Panc1 (cell line): ENCODE results near the gene MAN2A2. TPM values are rescaled to one million over a fixed set of nuclear protein-coding genes. Genes with fewer than 3 reads are reported as not detected.

Experiments
- ATAC-seq: fragments of 200-7000 bp; cut with Tn5 transposase; 2 replicates; pipeline ENCODE4 v1.9.1; 2020; ENCODE audit warnings: mild to moderate bottlenecking, moderate library complexity
- BruUV-seq: library from RNA; stranded (reverse); fragments of 400-500 nt; replicated peaks from 2 replicates; lab custom pipeline; 2021; lab: Mats Ljungman, UMichigan
- CTCF ChIA-PET: fragments of 300-600 bp; sonication (Branson Sonifier 250); formaldehyde crosslinking; loops from one replicate; lab custom pipeline; 2022; ENCODE audit warnings: antibody characterized with exemption; lab: Charles Lee
- POLR2A ChIA-PET: fragments of 300-600 bp; sonication (Branson Sonifier 250); formaldehyde crosslinking; loops from one replicate; lab custom pipeline; 2022; ENCODE audit warnings: antibody characterized with exemption; lab: Charles Lee
- DNase-seq: peaks from one replicate; pipeline ENCODE4 v3.0.0-alpha.2; 2010; ENCODE audit warnings: low read depth, low spot score
- H3K27ac ChIP-seq: 2 replicates; pipeline ENCODE4 v1.5.1; 2011; ENCODE audit warnings: mild to moderate bottlenecking, low read length, inconsistent platforms
- H3K27me3 ChIP-seq: fragments of 200-500 bp; sonication (Bioruptor generic); 2 replicates; pipeline ENCODE4 v1.6.0; 2014; ENCODE audit warnings: low read length, inconsistent platforms; ENCODE audit not compliant: control insufficient read depth, insufficient read depth
- H3K36me3 ChIP-seq: fragments of 200-500 bp; sonication (Bioruptor generic); 2 replicates; pipeline ENCODE4 v1.5.1; 2014; ENCODE audit warnings: inconsistent platforms, mild to moderate bottlenecking, low read length, moderate library complexity; ENCODE audit not compliant: control insufficient read depth, insufficient read depth
- H3K4me1 ChIP-seq: 2 replicates; pipeline ENCODE4 v1.5.1; 2011; ENCODE audit warnings: inconsistent platforms, mild to moderate bottlenecking, low read length, moderate library complexity; ENCODE audit not compliant: control insufficient read depth, insufficient read depth
- H3K4me3 ChIP-seq, 2 experiments: 2 replicates each; pipeline ENCODE4 v1.5.1; 2011 to 2012; ENCODE audit warnings: low read depth in 2 of 2, low read length in 2 of 2, mild to moderate bottlenecking in 2 of 2, inconsistent platforms in 1 of 2, moderate library complexity in 1 of 2
- H3K9me3 ChIP-seq: fragments of 200-500 bp; sonication (Bioruptor generic); 2 replicates; pipeline ENCODE4 v1.5.1; 2014; ENCODE audit warnings: low read depth, mild to moderate bottlenecking, inconsistent platforms, low read length, moderate library complexity; ENCODE audit not compliant: control insufficient read depth, insufficient read depth
- POLR2AphosphoS5 ChIP-seq: IDR thresholded peaks from 2 replicates; pipeline ENCODE4 v1.6.1; 2012; ENCODE audit warnings: mild to moderate bottlenecking, low read depth, low read length, moderate library complexity
- SIN3A ChIP-seq: IDR thresholded peaks from 2 replicates; pipeline ENCODE4 v1.6.1; 2012; ENCODE audit warnings: low read depth, mild to moderate bottlenecking, low read length, moderate library complexity, borderline replicate concordance; ENCODE audit not compliant: insufficient read depth
- TCF7L2 ChIP-seq: IDR thresholded peaks from 2 replicates; pipeline ENCODE4 v1.6.1; 2011; ENCODE audit warnings: mild to moderate bottlenecking, low read depth, low read length, inconsistent platforms
- in situ Hi-C: cut with HindIII; loops from 2 replicates; pipeline ENCODE4 v1.10.0; 2016; ENCODE audit warnings: low sequenced_read_pairs, low pct_unique_long_range_greater_than_20kb
- intact Hi-C: fragments of 100-400 bp; cut with micrococcal nuclease; formaldehyde crosslinking; loops from one replicate; pipeline ENCODE4 v1.10.0; 2022; ENCODE audit not compliant: unreplicated experiment
- total RNA-seq: library from RNA; stranded (reverse); gene quantifications from one replicate; pipeline ENCODE4 v1.2.1, GENCODE V29; 2021; ENCODE audit not compliant: unreplicated experiment
- TF ChIP-seq, protein P1 (sequence below): fragments of 450-650 bp; IDR thresholded peaks from 2 replicates; pipeline ENCODE4 v1.5.1; 2017; ENCODE audit warnings: mild to moderate bottlenecking
- TF ChIP-seq, protein P2 (sequence below), 2 experiments: IDR thresholded peaks; 2 replicates each; pipeline ENCODE4 v1.6.1; 2011 to 2012; ENCODE audit warnings: low read depth in 2 of 2, control low read depth in 1 of 2, low read length in 1 of 2, mild to moderate bottlenecking in 1 of 2, moderate library complexity in 1 of 2; ENCODE audit not compliant: insufficient read depth in 1 of 2

Gene MAN2A2
- total RNA-seq, 1 experiment from 2014 or later = 77.2 TPM

DNA sequence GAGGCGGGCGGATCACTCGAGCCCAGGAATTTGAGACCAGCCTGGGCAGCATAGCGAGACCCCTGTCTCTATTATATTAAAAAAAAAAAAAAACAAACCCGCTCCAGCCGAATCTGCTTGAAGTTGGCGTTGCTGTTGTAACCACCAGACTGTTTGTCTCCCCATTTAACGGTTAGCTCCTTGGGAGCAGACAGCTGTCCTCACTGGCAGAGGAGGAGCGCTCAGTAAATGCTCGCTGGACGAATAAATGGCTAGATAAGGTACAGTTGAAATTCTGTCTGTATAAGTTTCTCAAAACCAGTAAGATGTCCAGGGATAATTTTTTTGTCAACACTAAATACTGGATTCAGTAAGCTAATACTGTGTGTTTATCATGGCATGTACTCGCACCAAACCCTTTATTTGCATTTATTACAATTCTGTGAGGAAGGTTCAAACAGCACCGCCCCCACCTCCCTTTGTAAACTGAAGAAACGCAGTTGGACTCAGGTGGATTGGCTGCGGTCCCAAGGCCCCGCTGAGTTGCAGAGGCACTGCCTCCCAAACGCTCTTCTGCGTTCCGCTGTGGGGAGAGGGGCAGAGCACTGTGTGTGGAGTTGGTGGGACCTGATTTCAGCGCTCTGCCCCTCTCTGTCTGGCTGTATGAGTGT is 52.6 kb downstream of the MAN2A2 start:
- ChIA-PET POLR2A (interaction anchor here (0.6 kb wide), 1 partner anchor 21 kb away, joined by 3 read pairs; no protein-coding TSS in a partner anchor), CTCF (interaction anchor here (0.6 to 3.4 kb wide), 4 partner anchors 24 to 94 kb away, joined by 3 to 16 read pairs (median 5); partner anchors contain the start of gene HDDC3)
- BruUV-seq = no TSS peak
- peak overlapping the region; percentile 77 to 81 for H3K4me3 ChIP-seq
- no peaks in the 10 kb centered on the region for H3K27me3 ChIP-seq
- in situ Hi-C loops (no loop called here), intact Hi-C loops (loop anchor here (2.0 kb wide), 2 partner anchors 93 to 315 kb away; no protein-coding TSS in a partner anchor)
- peak overlapping the region; percentile 96 for H3K27ac ChIP-seq
- no peaks in the 10 kb centered on the region for H3K9me3 ChIP-seq
- H3K4me1 ChIP-seq = peaks cover 17% of the 10 kb centered on the region
- ATAC-seq = no peak
- TF ChIP-seq SIN3A (no peak), TCF7L2 (no peak), POLR2AphosphoS5 (no peak)
- TF ChIP-seq, protein P1, sequence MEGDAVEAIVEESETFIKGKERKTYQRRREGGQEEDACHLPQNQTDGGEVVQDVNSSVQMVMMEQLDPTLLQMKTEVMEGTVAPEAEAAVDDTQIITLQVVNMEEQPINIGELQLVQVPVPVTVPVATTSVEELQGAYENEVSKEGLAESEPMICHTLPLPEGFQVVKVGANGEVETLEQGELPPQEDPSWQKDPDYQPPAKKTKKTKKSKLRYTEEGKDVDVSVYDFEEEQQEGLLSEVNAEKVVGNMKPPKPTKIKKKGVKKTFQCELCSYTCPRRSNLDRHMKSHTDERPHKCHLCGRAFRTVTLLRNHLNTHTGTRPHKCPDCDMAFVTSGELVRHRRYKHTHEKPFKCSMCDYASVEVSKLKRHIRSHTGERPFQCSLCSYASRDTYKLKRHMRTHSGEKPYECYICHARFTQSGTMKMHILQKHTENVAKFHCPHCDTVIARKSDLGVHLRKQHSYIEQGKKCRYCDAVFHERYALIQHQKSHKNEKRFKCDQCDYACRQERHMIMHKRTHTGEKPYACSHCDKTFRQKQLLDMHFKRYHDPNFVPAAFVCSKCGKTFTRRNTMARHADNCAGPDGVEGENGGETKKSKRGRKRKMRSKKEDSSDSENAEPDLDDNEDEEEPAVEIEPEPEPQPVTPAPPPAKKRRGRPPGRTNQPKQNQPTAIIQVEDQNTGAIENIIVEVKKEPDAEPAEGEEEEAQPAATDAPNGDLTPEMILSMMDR = no peak
- TF ChIP-seq, protein P2, sequence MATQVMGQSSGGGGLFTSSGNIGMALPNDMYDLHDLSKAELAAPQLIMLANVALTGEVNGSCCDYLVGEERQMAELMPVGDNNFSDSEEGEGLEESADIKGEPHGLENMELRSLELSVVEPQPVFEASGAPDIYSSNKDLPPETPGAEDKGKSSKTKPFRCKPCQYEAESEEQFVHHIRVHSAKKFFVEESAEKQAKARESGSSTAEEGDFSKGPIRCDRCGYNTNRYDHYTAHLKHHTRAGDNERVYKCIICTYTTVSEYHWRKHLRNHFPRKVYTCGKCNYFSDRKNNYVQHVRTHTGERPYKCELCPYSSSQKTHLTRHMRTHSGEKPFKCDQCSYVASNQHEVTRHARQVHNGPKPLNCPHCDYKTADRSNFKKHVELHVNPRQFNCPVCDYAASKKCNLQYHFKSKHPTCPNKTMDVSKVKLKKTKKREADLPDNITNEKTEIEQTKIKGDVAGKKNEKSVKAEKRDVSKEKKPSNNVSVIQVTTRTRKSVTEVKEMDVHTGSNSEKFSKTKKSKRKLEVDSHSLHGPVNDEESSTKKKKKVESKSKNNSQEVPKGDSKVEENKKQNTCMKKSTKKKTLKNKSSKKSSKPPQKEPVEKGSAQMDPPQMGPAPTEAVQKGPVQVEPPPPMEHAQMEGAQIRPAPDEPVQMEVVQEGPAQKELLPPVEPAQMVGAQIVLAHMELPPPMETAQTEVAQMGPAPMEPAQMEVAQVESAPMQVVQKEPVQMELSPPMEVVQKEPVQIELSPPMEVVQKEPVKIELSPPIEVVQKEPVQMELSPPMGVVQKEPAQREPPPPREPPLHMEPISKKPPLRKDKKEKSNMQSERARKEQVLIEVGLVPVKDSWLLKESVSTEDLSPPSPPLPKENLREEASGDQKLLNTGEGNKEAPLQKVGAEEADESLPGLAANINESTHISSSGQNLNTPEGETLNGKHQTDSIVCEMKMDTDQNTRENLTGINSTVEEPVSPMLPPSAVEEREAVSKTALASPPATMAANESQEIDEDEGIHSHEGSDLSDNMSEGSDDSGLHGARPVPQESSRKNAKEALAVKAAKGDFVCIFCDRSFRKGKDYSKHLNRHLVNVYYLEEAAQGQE (IDR thresholded peaks at IDR 0.05; ENCODE audit: insufficient read depth in 1 of 2, low read depth in 2 of 2, low read length in 1 of 2) = no peak
- no peak for DNase-seq
- no peaks in the 10 kb centered on the region; the same call in 1 of the 2 replicates for H3K36me3 ChIP-seq

DNA sequence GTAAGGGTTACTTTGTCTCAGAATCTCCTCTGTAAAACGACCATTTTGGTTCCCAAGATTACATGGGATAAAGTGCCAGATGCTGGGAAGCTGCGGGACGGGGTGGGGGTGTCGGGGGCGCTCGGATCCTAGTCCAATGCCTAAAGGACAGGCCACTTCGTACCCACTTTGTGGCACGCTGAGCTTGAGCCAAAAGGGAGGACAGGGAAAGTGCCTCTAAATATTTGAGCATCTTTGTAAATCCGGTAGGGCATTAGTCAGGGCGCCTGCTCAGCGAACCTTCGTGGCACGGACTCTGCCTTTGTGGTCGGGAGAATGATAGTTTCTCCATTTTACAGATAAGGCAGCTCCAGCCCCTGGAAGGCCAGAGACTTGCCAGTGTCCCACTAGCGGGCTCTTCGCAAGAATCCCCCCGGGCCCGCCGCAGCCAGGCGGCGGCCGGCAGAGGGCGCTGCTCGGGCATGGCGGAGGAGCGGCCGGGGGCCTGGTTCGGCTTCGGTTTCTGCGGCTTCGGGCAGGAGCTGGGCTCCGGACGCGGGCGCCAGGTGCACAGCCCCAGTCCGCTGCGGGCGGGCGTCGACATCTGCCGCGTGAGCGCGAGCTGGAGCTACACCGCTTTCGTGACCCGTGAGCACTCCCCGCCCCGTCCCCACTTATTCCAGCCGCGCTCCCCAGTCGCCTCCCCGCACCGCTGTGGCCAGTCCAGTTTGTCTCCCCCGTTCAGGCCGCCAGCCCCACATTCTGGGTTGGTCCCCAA is 53.4 kb downstream of the MAN2A2 start:
- H3K27me3 ChIP-seq = no peaks in the 10 kb centered on the region
- POLR2A ChIA-PET = interaction anchor here (0.6 kb wide), 1 partner anchor 22 kb away, joined by 3 read pairs; no protein-coding TSS in a partner anchor
- ATAC-seq = peak; percentile 51
- H3K4me3 ChIP-seq = peak overlapping the region; percentile 77 to 81
- H3K9me3 ChIP-seq = no peaks in the 10 kb centered on the region
- intact Hi-C loops = loop anchor here (2.0 kb wide), 2 partner anchors 92 to 314 kb away; no protein-coding TSS in a partner anchor
- no TSS peak for BruUV-seq
- in situ Hi-C loops = no loop called here
- CTCF ChIA-PET = interaction anchor here (0.6 to 3.4 kb wide), 10 partner anchors 8 to 551 kb away, joined by 3 to 16 read pairs (median 5); partner anchors contain the start of gene HDDC3
- H3K27ac ChIP-seq = peak overlapping the region; percentile 96
- TF ChIP-seq, protein P2 (IDR thresholded peaks at IDR 0.05; ENCODE audit: insufficient read depth in 1 of 2, low read depth in 2 of 2, low read length in 1 of 2) = no peak
- TF ChIP-seq POLR2AphosphoS5 = no peak
- TF ChIP-seq TCF7L2 = no peak
- no peak for TF ChIP-seq SIN3A
- TF ChIP-seq, protein P1 = peak; percentile 99
- DNase-seq = no peak
- peaks cover 17% of the 10 kb centered on the region for H3K4me1 ChIP-seq
- no peaks in the 10 kb centered on the region; the same call in 1 of the 2 replicates for H3K36me3 ChIP-seq
